GM12878 (cell line): ENCODE results near the gene LACTBL1. TPM values are rescaled to one million over a fixed set of nuclear protein-coding genes. Genes with fewer than 3 reads are reported as not detected.

Source experiments
- CUX1 ChIP-seq: IDR thresholded peaks from 2 replicates; pipeline ENCODE4 v1.6.1; 2012; ENCODE audit warnings: improper control_type of control experiment, low read depth, low read length; ENCODE audit not compliant: insufficient replicate concordance
- IKZF1 ChIP-seq: fragments of 450-650 bp; conservative IDR thresholded peaks from 2 replicates; pipeline ENCODE4 v1.6.1; 2017; ENCODE audit warnings: antibody characterized with exemption, mild to moderate bottlenecking
- IKZF2 ChIP-seq, 2 experiments: fragments of 450-650 bp; IDR thresholded peaks; 2 replicates each; pipeline ENCODE4 v1.6.1; 2017; ENCODE audit warnings: mild to moderate bottlenecking in 2 of 2, moderate library complexity in 2 of 2
- KLF5 ChIP-seq: fragments of 450-650 bp; IDR thresholded peaks from 2 replicates; pipeline ENCODE4 v1.6.1; 2014; ENCODE audit warnings: mild to moderate bottlenecking; ENCODE audit not compliant: partially characterized antibody
- MXI1 ChIP-seq: fragments of 150-350 bp; IDR thresholded peaks from 2 replicates; pipeline ENCODE4 v1.6.1; 2011; ENCODE audit warnings: low read depth, mild to moderate bottlenecking, inconsistent platforms, low read length, improper control_type of control experiment
- PML ChIP-seq: IDR thresholded peaks from 2 replicates; pipeline ENCODE4 v1.6.1; 2012; ENCODE audit warnings: low read length, inconsistent platforms
- PRDM15 ChIP-seq: fragments of 450-650 bp; formaldehyde crosslinking; IDR thresholded peaks from 2 replicates; pipeline ENCODE4 v1.4.0; 2020; ENCODE audit warnings: mild to moderate bottlenecking, moderate library complexity
- SMAD1 ChIP-seq: fragments of 450-650 bp; IDR thresholded peaks from 2 replicates; pipeline ENCODE4 v1.6.1; 2018; ENCODE audit warnings: mild to moderate bottlenecking, low read depth; ENCODE audit not compliant: partially characterized antibody
- SUPT20H ChIP-seq: IDR thresholded peaks from 2 replicates; pipeline ENCODE4 v1.6.1; 2011; ENCODE audit warnings: low read depth, mild to moderate bottlenecking, low read length, moderate library complexity, borderline replicate concordance; ENCODE audit not compliant: control insufficient read depth
- SUZ12 ChIP-seq: fragments of 200-600 bp; sonication (generic); IDR thresholded peaks from one replicate; pipeline ENCODE4 v1.6.1; 2018; ENCODE audit warnings: antibody characterized with exemption, mild to moderate bottlenecking; ENCODE audit not compliant: unreplicated experiment
- TCF3 ChIP-seq: IDR thresholded peaks from 2 replicates; pipeline ENCODE4 v1.6.1; 2012; ENCODE audit warnings: low read depth, mild to moderate bottlenecking, low read length, borderline replicate concordance; ENCODE audit not compliant: insufficient read depth
- ZNF217 ChIP-seq: fragments of 450-650 bp; IDR thresholded peaks from 2 replicates; pipeline ENCODE4 v1.6.1; 2017; ENCODE audit warnings: antibody characterized with exemption, mild to moderate bottlenecking
- ZNF592 ChIP-seq: fragments of 450-650 bp; IDR thresholded peaks from 2 replicates; pipeline ENCODE4 v1.6.1; 2017; ENCODE audit warnings: mild to moderate bottlenecking, moderate library complexity
- ZZZ3 ChIP-seq: IDR thresholded peaks from 2 replicates; pipeline ENCODE4 v1.6.1; 2011; ENCODE audit warnings: low read depth; ENCODE audit not compliant: control insufficient read depth, insufficient read length
- polyA plus RNA-seq, 11 experiments: library from polyadenylated mRNA; depleted of rRNA in 4 of 11; unstranded in 6 of 11; stranded (reverse) in 5 of 11; fragments of >200 nt; fragmentation: Nextera tagmentation in 4 of 11; fragmentation: Illumina TruSeq in 1 of 11; extraction: Ambion mirVana in 4 of 11; extraction: Trizol in 1 of 11; gene quantifications; 1 replicate in 1 of 11; 2 replicates in 10 of 11; pipeline versions ENCODE4 v1.2.1 to v1.2.3, GENCODE V29; 2011 to 2016; ENCODE audit warnings: inconsistent platforms in 2 of 11, missing spikeins in 2 of 11, low read depth in 1 of 11
- total RNA-seq, 4 experiments: library from RNA; depleted of rRNA in 3 of 4; stranded (reverse); fragments of >200 nt in 3 of 4; fragmentation: Illumina TruSeq in 1 of 4; extraction: Trizol in 1 of 4; gene quantifications; 2 replicates each; pipeline versions ENCODE4 v1.2.1 to v1.2.3, GENCODE V29; 2013 to 2021

The LACTBL1 gene
- total and polyA plus RNA-seq, 10 of the 15 experiments (the other 5 are each of a cell fraction or from before 2014, with no cell fraction given): 0.08 TPM; not detected in 9

- TF ChIP-seq IKZF2 (IDR thresholded peaks at IDR 0.05) (peak; percentile 68 to 80), ZNF592 (0 out of 2 replicates have a peak, but pooled peaks have one; percentile 36), SUZ12 (no peak), PRDM15 (CRISPR knock-in tag) (no peak), IKZF1 (peak; percentile 89), PML (peak; percentile 96), CUX1 (no peak), SUPT20H (no peak), TCF3 (peak; percentile 56; the same call in 1 of the 2 replicates), KLF5 (peak; percentile 56), ZNF217 (no peak), SMAD1 (no peak), ZZZ3 (no peak), MXI1 (peak; percentile 92)
Observed at GRCh38 chr1:23019094-23019862, 46.6 kb upstream of the LACTBL1 start, which contains the start of gene KDM1A (continued).
